EL (cell line): Measurements from ENCODE around the gene PLXNA4.
A peak's percentile ranks its signal among the peaks of the same experiment; 100 is the strongest.

Experiments used
- DNase-seq: peaks from one replicate; pipeline ENCODE4 v3.0.0-alpha.2; 2016

PLXNA4 gene

DNA sequence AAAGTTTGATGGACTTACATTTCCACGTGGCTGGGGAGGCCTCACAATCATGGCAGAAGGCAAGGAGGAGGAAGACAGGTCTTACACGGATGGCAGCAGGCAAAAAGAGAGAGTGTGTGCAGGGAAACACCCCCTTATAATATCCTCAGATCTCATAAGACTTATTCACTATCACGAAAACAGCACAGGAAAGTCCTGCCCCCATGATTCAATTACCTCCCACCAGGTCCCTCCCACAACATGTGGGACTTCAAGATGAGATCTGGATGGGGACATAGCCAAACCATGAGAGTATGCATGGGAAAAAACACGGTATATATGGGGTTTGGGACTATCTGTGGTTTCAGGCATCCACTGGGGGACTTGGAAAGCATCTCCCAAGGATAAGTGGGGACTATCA lies 78.0 kb downstream of the PLXNA4 start:
- DNase-seq: no peak

DNA sequence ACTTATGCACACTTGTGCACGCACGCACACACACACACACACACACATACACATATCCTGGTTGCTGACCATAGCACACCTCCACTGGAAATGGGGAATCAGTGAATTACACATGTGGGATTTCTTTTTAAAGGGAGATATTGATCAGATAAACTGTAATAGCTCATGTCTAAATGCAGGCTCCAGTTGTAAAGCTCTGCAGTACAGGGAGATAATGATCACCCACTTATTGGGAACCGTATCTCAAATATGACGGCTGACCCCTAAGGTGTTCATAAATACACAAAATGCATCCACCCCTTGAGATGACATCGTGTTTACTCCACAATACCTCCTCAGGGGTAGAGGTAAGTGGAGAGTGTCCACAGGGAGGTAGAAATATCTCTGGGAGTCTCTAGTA lies 79.2 kb downstream of the PLXNA4 start:
- no peak for DNase-seq

GRCh38 chr7:132495936-132496335 lies 80.3 kb downstream of the PLXNA4 start:
- DNase-seq: no peak

DNA sequence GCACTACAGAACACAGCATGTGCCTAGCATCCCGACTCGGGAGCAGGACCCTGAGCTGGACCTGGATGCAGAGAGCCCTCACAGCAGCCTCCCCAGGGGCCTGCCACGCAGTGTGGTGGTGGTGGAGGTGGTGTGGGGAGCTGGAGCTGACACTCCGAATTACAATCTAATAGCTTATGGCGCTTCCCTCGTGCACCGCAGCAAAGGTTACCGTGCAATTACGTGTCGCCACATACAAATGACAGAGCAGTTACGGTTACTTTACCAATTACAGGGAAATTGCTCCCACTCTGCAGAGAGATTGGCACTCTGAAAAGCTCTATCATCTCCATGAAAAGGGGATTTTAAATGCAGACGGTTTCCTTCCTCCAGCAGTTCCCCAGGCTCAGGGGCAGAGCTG lies 81.8 kb downstream of the PLXNA4 start:
- no peak for DNase-seq

DNA sequence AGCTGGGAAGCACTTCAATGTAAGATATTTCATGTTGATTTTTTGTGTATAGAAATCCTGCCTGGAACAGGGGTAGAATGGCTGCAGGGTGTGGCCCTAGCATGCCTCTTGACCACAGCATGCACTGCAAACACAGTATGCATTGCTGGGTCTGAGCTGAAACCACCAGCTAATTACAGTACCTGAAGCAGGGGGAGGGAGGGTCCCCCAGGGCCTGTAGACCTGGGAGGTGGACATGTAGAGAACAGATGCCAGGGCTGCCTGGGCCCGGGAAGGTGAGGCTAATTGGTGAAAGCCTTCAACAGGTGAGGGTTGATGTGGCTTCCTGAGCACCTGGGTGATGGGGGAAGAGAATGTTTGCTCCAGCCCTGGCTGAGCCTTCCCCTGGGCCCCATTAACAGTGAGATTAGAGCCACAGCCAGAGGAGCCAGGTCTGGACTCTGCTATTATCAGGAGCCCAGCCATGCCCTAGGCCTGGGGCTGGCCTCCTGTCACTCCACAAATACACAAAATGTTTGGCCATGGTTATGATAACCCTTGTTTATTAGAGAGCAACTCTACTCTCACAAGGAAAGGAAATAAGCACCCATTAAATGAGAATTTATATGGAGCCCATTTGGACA lies 83.3 kb downstream of the PLXNA4 start:
- no peak for DNase-seq

GRCh38 chr7:132491391-132491945 lies 84.8 kb downstream of the PLXNA4 start:
- peak; percentile 13 for DNase-seq

- DNase-seq: no peak
These were observed 85.8 kb downstream of the PLXNA4 start for GRCh38 chr7:132490474-132490873.

GRCh38 chr7:132489776-132490237 lies 86.5 kb downstream of the PLXNA4 start:
- peak; percentile 5 for DNase-seq

DNA sequence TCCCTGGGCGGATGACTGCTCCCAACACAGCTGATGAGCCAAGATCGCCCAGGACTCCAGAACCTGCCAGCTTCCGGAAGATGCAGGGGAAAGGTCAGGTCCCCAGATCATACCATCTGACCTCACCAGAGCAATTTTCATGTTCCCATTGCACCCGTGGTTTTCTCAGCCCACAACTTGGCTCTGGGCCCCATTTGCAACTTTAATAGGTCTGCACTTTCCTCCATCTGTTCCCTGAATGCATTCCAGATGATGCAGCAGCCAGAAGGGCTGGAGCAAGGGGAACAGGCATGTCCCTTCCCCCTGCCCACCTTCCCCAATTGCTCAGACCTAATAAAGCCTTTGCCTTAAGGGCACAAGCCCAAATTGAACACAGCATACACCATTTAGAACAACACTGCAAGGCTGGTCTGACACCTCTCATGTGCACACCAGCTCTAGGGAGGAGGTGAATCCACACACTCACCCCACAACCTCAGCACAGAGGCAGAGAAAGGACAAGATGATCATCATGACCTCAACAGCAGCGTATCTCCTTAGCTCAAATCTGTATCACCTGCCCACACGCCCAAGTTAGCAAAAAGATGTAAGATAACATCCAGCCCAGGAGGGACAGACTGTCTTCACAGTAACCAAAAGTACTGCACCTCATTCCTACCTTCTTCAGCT lies 87.5 kb downstream of the PLXNA4 start:
- DNase-seq: peak; percentile 6

GRCh38 chr7:132486274-132486610 lies 90.0 kb downstream of the PLXNA4 start:
- no peak for DNase-seq

DNA sequence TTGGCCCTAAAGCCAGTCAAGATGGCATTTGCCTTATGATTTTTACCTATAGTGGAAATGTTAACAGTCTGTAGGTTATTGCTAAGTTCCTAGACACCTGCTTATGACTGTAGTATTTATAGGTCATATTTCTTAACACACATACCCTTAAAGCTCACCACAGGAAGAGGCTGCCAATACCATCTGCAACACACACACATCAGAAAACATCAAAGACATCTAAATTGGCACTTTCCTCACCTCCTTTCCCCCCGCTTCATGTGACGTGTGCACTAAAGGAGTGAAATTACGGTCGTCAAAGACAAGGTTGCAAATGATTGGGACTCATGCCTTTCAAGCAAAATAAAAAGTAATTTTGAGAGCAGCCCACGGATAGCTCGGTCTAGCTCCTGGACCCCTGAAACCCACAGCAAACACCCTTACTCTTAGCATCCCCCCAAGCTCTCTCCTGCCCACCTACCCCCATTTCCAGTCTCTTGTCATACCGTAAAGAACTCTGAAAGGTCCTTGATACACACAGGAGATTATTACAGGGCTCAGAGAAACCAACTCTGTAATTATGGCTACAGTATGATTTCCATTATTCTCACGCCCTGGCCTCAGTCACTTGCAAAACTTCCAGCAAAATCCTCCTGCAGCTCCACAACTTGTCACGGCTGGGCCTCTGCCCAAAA lies 90.5 kb downstream of the PLXNA4 start:
- DNase-seq: no peak

- no peak for DNase-seq
These were observed 91.1 kb downstream of the PLXNA4 start for GRCh38 chr7:132485136-132485535.

GRCh38 chr7:132482866-132483265 lies 93.4 kb downstream of the PLXNA4 start:
- DNase-seq: no peak

DNA sequence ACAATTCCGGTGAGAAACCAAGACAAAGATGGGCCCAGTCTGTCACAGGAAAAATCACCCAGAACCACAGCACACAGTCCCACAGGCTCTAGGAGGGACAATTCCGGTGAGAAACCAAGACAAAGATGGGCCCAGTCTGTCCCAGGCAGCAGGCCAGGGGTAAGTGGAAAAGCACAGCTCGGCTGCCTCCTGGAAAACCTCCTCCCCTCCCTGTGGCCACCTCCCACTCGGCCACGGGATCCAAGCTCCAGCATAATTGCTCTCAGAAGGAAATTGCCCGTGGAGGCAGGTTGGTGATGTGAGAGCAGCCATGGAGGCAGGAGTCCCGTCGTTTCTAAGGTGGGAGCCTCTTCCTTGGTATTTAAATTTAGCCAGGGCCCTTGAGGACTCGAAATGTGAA lies 95.7 kb downstream of the PLXNA4 start:
- DNase-seq: no peak

DNA sequence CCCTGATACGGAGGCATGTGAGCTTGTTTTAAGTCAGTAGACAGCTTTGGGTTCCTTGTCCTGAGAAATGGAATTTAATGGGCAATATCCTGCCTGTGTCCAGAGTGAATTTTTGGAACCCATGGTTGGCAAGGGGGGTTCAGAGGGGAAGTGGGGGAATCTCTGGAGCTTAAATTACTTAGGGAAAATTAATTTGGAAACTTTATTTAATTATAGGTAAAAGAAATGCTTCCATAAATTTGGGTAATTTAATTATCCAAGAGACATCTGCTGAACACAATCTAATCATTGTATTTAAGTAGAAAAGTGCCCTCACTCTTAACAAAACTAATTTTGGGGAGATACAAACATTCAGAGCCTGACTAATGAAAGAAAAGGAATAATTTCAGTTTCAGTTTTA lies 99.7 kb downstream of the PLXNA4 start:
- DNase-seq: no peak

DNA sequence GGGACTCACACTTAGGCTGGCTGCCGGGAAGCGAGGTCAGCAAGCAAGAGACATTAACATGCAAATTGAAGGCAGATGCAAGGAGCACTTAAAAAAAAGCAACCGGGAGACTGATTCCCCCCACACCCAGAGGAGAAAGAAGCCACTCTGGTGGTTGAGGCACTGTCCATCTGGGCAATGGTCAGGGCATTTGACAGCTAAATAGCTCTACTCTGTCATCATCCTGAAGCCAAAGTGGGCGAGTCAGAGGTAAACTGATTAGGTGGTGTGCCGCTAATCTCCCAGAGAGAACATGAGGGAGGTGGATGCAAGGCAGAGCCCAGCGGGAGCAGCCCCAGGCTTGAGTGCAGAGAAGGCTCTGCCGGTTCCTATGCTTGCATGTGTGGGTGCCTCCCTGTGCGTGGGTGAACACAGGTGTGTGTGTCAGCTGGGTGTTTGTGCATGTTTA lies 100.6 kb downstream of the PLXNA4 start:
- DNase-seq: no peak

GRCh38 chr7:132475037-132475668 lies 101.1 kb downstream of the PLXNA4 start:
- no peak for DNase-seq

GRCh38 chr7:132472463-132473120 lies 103.7 kb downstream of the PLXNA4 start:
- DNase-seq: peak; percentile 80

- no peak for DNase-seq
These were observed 104.8 kb downstream of the PLXNA4 start for GRCh38 chr7:132471515-132471914.

DNA sequence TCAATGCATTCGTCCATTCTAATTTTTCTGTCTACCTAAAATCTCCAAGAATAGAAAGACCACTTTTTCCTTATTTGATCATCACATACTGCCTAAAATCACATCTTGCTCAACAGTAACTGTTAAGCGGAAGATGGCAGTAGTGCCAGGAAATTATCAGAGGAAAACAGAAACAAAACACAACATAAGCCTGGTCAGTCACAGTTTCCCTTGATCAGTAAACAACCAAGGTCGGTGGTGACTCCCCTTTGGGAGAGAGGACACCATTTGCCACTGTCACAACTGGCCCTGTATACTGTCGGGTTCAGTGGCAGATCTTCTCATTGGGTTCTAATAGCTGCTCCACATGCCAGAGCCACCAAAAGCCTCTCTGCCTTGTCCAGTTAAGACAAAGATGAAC lies 106.6 kb downstream of the PLXNA4 start:
- DNase-seq: no peak

DNA sequence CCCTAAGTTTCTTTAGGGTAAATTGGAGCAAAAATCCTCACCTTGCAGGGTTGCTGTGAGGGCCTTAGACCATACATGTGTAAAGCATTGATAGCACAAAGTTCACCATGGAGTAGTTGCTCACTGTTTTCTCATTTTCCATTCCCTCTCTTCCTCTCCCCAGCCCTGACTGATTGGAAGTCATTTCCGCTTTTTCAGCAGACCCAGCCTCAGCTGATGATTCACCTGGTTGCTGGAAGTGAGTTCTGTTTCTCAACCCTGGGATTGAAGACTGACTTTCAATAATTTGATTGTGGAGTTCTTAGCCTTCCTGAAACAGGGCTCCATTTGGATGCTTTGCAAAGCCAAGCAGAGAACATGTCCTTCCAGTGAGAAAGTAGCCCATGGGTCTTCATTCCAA lies 107.0 kb downstream of the PLXNA4 start:
- no peak for DNase-seq

DNA sequence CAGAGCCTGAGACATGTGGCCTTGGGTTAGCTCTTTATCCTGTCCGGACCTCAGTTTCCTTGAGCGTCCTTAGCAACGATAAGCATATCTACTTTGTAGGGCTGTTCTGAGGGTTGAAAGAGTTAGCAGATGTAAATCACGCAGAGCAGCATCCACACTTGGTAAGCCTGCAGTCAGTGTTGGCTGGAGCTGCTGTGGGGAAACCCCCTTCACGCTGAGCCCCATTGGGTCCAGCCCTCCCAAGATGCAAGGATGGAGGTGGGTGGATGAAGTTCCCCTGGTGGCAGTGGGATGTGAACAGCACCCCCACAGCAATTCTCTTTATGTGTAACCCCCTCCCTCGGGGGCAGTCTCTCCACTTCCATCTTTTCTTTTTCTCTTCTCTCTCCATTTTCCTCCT lies 109.9 kb downstream of the PLXNA4 start:
- no peak for DNase-seq

DNA sequence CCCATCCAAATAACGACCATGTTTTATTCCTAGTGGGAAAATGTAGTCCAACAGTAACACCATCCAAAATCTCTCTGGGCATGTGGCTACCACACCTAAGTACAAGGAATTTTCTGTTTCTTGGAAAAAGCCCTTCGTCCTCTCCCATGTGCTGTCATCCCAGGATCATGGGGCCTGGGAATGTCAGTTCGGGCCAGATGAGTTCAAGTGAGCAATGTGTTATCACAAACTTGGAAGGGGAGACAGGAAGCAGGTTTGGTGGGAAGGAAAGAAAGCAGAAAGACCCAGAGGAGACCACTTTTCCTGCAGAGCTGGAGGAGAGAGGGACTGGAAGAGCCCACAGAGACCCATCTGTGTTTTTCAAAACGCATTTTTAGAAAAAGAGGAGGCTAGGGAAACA lies 110.8 kb downstream of the PLXNA4 start:
- DNase-seq: no peak
